GM21717 (cell line): ENCODE results near the gene CALCR.
"Not testable (repeated sequence)": the region's sequence is repeated elsewhere in the genome, so short reads cannot be mapped to it uniquely, and the experiment has no call there.

Experiments used
- ATAC-seq: cut with Tn5 transposase; IDR thresholded peaks from one replicate; pipeline ENCODE4 v1.9.1; 2021; ENCODE audit warnings: mild to moderate bottlenecking, moderate library complexity; ENCODE audit not compliant: unreplicated experiment

CALCR gene

GRCh38 chr7:93574646-93575554 is at the start of gene CALCR:
Gene CALCR, minus strand, starts transcription at chr7:93574724. Its CDS starts 87,743 bp downstream, at chr7:93486981.
- ATAC-seq = no peak

GRCh38 chr7:93623816-93624215 is 49.3 kb upstream of the CALCR start:
- no peak for ATAC-seq

GRCh38 chr7:93622036-93623033 is 47.8 kb upstream of the CALCR start:
- no peak for ATAC-seq

GRCh38 chr7:93620864-93621263 is 46.3 kb upstream of the CALCR start:
- no peak for ATAC-seq

GRCh38 chr7:93620057-93620456 is 45.5 kb upstream of the CALCR start:
- no peak for ATAC-seq

- no peak for ATAC-seq
Measured at GRCh38 chr7:93601363-93601762, 26.8 kb upstream of the CALCR start.

- no peak for ATAC-seq
Measured at GRCh38 chr7:93594250-93594649, 19.7 kb upstream of the CALCR start.

GRCh38 chr7:93592588-93593266 is 18.2 kb upstream of the CALCR start:
- no peak for ATAC-seq

- ATAC-seq = not testable (repeated sequence)
Measured at GRCh38 chr7:93591224-93592050, 16.9 kb upstream of the CALCR start.

GRCh38 chr7:93586479-93586865 is 11.9 kb upstream of the CALCR start:
- ATAC-seq = not testable (repeated sequence)

GRCh38 chr7:93585694-93586478 is 11.4 kb upstream of the CALCR start:
- ATAC-seq = not testable (repeated sequence)

- no peak for ATAC-seq
Measured at GRCh38 chr7:93579431-93579830, 4.9 kb upstream of the CALCR start.

GRCh38 chr7:93578762-93579161 is 4.2 kb upstream of the CALCR start:
- ATAC-seq = no peak

- ATAC-seq = no peak
Measured at GRCh38 chr7:93575555-93576399, 1.3 kb upstream of the CALCR start.

- ATAC-seq = no peak
Measured at GRCh38 chr7:93574269-93574645, 267 bp downstream of the CALCR start.

- ATAC-seq = no peak
Measured at GRCh38 chr7:93569189-93569588, 5.3 kb downstream of the CALCR start.

- no peak for ATAC-seq
Measured at GRCh38 chr7:93566876-93567275, 7.6 kb downstream of the CALCR start.

- ATAC-seq = no peak
Measured at GRCh38 chr7:93563584-93563983, 10.9 kb downstream of the CALCR start.
